Measurements from ENCODE around the gene RARRES1.

Gene RARRES1, protein sequence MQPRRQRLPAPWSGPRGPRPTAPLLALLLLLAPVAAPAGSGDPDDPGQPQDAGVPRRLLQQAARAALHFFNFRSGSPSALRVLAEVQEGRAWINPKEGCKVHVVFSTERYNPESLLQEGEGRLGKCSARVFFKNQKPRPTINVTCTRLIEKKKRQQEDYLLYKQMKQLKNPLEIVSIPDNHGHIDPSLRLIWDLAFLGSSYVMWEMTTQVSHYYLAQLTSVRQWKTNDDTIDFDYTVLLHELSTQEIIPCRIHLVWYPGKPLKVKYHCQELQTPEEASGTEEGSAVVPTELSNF

DNA sequence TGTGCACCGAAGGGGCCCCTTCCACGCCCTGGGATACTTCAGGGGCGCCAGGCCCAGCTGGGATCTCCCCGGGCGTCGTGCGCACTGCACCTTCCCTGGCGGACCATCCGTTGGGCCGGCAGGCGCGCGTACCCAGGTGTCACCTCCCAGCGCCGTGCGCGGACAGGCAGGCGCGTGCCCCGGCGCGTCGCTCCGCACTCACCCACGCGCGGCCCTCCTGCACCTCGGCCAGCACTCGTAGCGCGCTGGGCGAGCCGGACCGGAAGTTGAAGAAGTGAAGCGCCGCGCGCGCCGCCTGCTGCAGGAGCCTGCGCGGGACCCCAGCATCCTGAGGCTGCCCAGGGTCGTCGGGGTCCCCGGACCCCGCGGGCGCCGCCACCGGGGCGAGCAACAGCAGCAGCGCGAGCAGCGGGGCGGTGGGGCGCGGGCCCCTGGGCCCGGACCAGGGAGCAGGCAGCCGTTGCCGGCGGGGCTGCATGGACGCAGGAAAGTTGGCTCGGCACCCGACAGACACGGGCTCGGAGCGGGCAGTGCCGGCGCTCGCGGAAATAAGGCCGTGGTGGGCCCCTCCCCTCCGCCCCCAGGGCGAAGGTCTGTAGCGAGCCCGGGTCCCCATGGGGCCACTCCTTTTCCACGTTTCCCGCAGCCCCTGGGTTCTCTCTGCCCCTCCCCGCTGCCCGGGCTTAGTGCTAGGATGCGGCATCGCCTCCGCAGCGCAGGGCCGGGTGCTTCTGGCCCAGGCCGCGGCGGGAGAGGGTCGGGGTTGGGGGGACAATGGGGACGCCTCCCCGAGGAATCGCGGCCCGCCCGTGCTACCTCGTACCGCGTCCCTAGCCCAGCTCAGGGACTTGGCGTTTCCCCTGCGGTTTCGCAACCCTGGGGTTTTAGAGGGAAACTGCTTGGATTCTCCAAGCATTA lies at the start of gene RARRES1:
RARRES1 (minus strand) TSS at position 520 of the 918 bp plus-strand sequence; CDS start at position 478, 42 bp downstream.
- DNase-seq = no peak

DNA sequence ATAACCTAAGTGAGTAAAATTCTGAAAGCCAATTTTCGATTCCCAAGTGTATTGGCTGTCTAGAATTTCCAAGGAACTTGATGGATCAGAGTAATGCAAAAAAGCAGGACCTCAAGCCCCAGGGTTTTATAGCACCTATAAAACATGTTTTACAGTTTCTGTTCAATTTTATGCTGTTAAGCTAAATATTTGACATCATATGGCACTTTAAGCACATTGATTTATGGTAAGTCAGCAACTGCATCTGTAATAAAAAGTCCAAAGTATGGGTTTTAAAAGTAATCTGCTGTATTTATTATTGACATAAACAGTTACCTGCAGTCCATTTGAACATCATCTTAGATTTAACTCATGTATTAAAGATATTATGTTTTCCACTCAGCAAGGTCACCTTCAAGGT lies 49.6 kb upstream of the RARRES1 start:
- no peak for DNase-seq

DNA sequence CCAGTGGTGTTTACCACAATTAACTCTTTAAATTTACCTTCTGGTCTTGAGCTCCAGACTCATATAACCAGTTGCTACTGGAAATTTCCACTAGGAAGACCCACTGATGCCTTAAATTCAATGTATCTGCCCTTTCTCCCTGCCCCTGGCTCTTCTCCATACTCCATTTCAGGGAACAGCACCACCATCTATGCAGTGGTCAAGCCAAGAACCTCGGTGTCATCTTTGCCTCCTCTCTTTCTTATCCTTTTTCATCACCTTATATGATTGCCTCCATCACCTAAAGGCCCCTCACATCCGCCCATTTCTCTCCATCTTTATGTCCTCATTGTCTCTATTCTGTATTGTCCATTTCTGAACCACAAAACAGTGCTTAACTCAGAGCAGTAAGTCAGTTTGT lies 48.9 kb upstream of the RARRES1 start:
- no peak for DNase-seq

DNA sequence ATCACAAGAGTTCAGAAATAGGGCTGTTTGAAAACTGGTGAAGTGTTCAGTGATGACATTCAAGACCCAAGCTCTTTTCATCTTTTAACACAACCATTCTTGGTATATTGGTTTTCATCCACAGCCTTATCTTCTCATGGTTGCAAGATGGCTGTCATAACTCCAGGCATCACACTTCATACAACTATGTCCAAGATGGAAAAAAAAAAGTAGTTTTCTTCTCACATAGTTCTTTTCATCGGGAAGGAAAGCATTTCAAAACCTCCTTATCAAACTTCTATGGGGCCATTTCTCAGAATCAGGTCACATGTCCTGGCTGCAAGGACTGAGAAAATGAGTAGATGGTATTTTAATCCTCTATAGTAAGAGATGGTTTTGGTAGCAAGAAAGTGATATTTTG lies 48.5 kb upstream of the RARRES1 start:
- no peak for DNase-seq

DNA sequence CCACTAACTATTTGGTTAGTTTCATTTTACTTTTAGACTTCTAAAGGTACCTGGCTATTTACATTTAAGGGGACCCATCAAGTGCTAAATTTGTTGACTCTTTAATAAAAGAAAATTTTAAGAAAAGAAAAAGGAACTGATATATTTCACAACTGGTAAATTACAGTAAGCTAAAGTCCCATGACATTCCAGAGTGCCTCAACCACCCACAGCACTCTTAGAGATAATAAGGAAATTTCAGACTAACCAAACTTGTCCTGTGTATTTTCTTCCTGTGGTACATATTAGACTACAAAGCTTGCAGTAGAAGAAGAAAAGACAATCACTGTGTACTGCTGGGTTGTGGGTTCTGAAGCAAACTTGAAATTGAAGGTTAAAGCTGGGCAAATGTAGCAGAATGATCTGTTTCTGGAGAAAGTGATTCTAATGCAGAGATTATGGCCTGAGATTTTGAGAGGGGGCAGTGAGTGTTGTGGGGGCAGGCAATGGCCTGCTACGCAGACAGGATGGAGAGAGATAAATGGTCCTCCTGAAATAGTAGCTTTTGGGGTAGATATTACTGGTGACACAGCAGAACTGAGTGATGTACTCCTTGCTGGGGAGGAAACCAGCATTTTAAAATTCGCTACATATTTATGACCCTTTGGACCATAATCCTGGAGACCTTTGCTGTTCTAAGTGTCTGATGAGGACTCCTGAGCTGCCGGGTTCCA lies 45.1 kb upstream of the RARRES1 start:
- no peak for DNase-seq

DNA sequence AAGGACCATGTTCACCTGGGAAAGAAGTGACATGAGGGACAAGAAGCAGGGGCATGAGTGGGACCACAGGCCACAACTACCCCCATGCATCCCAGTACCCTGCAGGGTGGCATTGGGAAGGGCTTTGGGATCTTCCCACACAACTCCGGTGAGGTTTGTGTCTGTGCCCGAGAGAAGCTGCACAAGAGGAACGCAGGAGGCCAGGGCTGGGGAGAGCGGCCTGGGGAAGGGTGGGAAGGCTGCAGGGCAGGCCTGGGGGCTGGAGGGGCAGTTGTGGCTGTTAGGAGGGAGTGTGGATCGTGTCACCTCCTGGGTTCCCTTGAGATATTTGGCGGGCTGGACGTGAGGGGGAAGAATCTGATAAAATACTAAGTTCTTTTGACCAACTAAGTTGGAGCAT lies 44.3 kb upstream of the RARRES1 start:
- DNase-seq = no peak

DNA sequence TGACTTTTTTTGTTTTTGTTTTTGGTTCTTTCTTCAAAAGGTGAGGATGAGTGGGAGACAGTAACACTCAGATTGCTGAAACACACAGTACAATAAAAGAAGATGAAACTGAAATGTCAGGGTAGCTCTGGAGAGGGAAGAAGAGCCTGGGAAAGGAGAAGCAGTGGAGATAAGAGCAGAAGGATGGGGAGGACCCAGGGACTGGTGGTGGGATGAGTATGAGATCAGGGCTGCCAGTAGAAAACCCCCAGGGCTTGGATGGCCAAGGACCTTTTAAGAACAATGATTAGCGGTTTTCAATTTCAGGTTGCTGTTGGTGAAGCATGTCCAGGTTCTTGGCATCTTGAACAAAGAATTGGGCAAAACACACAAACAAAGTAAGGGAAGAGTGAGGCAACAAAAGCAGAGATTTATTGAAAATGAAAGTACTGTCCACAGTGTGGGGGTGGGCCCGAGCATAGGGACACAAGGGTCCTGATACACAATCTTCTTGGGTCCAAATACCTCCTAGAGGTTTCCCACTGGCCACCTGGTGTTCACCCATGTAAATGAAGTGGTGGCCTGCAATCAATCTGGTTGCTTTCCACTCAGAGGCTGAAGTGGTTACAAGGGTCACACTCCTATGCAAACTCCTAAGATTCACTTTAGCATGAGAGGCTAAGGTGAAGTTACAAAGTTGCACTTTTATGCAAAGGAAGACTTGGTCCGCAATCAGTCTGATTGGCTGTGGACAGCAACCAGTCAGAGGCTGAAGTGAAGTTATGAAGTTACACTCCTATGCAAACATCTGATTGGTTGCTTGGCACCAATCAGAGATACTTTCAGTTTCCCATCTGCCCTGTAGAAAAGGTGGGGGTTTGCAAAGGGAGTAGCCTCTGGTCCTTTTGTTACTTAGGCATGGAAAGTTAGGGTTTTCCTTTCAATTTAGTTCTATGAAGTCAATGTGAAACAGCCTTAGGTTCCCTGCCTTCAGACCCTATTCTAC lies 43.5 kb upstream of the RARRES1 start:
- no peak for DNase-seq

DNA sequence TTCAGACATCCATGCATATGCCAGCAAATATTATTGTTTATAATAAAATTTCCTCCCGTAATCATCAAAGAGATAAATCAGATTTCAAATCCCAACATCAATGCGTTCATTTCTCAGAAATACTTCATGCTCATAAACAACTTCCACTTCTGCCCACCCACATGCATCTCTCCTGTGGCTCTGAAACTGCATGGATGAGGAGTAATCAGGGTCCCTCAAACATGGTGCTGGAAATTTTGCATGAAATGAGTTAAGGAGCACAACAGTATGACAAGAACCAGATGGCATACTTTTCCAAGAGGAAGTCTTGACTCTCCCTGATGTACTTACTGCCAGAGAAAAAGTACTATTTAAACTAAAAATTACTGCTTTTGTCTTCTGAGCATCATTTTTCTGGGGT lies 42.7 kb upstream of the RARRES1 start:
- no peak for DNase-seq

DNA sequence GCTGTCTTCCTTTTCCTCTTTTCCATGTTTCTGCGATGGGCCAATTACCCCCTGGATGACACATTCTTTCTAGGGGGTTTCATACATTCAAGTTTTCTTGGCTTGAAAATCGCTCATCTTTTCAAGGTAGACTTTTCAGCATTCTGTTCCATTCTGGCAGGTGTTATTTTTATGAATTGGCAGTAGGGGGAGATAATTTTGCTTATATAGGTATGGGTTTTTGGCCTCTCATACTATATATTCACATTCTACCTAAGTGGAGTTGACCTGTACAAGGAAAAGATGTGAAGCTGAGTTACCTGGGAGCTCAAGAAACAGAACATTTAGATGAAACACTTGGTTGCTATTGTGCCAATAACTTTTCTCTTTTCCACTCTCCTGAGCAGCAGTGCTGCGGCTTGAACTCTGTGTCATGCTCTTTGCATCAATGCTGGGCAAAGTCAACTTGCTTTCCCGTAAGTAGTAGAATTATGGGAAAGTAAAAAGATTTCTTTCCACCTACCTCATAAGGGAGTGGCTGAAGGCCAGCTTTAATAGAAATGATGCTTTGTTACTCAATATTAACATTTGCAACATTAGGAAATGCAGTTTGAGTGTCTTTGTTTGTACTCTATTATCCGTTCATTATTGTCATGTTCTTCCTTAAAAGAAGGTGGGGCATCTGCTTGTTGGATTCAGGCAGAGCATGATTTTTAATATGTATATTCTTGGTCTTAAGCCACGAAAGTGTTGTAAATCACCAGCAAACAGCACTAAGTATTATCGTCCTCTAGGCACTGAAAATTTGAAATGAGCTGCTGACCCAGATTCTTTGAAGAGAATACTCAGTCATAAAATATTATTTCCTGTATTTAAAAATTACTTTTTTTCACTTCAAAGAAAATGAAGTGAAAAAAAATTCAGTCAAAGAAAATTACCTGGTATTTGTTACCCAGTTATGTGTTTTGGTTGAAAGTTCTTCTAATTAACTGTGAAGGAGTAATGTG lies 41.9 kb upstream of the RARRES1 start:
- no peak for DNase-seq

DNA sequence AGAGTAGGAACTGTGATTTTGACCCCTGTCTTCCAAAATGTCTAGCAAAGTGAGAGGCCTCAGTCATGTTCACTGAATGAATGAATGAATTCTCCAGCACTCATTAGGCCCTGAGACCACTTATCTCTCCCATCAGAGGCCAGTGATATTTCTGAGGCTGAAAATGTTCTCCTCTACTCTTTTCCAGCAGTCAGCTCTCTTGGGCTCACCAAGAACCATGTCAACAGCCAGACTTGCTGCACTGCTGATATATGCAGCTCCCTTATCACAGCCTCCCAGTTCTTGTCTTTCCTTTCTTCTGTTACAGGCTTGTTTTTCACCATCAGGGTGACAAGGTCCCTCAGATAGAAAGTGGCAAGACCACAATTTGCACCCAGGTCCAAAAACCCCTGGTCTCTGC lies 40.9 kb upstream of the RARRES1 start:
- no peak for DNase-seq

DNA sequence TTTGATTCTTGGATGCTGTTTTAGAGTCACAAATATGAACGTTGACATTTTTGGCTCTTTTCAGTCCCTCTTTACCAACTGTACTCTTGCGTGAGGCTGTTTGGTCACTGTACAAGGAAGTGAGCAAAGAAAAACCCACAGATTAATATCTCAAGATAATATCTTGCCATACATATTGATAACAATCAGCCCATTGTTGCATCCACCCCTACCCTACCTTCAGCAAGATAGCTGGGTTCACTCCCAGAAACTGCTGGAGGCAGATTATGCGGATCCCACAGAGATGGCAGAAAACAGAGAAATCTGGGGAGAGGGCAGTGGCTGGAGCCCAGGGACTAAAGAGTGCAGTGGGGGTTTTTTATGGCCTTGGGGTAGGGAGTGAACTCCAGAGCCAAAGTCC lies 39.7 kb upstream of the RARRES1 start:
- no peak for DNase-seq

DNA sequence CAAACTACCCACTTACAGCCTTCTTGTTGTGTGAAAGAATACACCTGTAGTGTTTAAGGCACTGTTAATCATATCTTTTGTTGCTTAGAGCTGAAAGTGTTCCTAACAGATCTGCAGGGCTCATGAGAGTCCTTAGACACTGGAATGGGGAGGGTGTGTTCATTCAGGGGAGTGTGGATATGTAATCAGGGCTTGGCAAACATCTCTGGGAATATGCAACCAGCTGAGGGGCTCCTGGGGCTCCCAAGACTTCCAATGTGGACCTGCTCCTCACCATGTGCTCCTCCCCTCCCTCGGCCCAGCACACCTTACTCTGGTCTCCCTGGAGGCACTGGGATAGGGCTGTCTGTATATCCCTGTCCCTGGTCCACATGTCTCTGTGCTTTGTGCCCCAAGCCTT lies 39.3 kb upstream of the RARRES1 start:
- DNase-seq = no peak

DNA sequence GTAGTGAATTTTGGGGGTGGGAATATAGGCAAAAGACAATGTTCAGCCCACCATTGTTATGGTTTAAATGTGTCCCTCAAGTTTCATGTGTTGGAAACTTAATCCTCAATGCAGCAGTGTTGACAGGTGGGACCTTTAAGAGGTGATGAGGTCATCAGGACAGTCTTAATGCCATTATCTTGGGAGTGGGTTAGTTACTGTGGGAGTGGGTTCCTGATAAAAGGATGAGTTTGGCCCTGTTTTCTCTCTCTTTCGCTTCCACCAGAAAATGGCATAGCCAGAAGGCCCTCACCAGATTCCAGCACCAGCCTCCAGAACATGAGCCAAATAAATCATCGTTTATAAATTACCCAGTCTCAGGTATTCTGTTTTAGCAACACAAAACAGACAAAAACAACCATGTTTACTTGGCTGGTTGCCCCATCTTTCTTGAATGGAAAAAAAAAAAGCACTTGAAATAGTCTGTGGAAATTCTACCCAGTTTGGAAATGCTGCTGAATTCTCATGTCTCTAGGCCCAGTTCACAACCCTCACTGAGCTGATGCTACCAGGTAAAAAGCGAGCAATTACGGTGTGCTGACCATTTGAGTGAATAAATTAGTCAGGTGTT lies 38.6 kb upstream of the RARRES1 start:
- no peak for DNase-seq

DNA sequence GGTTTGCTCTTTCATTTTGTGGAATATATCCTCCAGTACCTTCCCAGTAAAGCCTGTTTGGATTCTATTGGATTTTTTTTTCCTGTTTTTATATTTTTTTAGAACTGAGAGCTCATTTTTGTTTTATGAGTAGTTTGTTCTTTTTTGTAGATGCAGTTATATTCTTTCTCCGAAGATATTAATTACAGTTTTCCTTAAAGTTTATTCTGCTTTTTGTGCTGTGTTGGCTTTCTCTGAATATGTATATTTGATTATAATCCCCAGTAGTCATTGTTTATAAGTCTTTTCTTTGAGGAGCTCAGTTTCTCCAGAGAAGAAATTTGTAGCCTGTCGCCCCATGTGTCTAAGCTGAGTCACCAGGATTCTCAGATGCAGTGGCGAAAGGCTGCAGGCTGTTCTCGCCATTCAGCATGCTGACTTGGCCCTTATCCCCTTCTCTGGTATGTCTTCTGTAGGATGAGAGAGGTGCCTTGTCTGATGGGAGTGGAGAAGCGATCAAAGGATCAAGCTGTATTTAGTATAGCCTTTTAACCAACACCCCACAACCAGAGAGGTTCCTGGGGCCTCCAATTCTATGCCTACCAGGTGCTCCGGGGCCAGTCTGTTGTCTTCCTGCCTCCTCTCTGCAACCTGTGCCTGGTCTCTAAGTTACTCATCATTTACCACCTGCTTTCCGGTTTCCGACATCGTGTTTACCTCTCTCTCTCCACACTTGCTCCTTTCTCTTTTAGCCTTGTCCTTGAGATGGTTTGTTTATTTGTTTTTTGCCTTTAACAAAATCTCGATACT lies 37.9 kb upstream of the RARRES1 start:
- no peak for DNase-seq

DNA sequence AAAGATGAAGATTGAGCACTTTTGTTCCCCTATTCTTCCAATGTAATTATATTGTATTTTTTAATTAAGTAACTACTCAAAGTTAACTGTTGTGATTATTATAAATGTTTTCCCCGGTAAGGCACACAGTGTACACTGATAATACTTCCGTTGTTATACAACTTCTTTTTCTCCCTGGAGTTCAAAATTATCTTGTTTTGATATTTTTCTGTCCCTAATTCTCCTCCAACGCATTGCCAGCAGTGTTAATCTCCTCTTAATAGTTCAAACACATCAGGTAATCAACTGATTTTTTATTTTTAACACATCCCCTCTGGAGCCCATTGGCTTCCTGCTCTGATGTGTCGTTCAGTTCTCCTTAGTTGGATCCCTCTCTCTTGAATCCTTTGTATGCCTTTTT lies 37.3 kb upstream of the RARRES1 start:
- DNase-seq = no peak

DNA sequence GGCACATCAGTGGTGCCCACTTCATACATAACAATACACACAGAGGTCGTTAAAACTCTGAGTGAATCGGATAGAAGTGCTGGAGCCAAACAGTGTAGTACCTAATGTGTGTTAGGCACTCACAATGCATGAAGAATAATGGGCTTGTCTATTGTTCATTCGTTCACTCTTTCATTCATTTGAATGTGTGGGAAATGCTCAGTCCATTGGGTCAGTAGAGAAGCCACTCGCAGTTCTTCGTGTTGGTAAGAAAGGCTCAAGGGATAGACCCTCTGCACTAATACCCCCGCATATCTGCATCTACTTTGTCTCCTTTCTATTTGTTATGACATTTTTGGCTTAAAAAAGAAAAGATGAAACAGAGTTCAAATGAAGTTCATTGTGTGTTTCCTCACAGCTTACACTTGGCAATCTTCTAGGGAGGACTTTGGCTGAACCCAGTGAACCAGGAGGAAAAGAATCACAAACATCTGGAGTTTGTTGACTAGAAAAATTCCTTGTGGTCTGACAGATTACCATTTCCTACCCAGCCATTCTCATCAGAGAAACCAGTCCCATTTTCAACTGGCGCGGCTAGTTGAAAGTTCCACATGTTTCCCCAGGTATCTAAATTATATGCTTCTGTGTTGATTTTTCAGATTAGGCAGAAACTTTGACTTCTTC lies 36.8 kb upstream of the RARRES1 start:
- no peak for DNase-seq

DNA sequence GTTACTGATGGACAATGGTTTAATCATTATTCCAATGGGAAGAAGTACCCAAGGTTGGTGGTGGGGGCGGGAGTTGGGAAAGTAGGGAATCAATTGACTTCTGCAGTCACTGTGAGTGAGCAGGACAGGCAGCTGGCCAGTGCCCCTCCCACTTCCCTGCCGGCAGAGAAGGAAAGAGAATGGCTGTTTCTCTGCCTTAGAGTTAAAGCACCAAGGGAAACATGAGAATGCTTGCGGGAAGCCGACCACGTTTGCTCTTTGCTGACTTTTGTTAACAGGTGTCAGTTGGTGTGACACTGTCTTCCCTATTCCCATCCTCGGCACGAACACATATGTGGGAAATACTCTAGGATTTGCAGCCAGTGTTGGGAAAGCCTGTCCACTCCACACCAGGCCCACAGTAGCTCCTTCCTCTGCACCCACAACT lies 36.1 kb upstream of the RARRES1 start:
- DNase-seq = no peak

DNA sequence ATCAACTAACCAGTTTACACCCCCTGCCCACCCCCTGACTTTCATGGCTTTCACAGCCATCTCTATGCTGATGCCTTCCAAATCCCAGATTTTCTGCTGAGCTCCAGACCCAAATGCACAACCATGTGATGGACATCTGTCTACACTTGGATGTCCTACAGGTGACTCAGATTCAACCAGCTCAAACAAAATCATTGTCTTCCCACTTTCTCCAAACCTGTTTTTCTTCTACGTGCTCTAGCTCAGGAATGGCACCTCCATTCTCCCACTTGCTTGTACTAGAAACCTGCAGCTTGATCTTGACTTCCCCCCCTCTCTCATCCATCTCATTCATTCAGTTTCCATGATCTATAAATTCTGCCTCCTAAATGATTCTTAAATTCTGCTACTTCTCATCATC lies 34.1 kb upstream of the RARRES1 start:
- DNase-seq = no peak

DNA sequence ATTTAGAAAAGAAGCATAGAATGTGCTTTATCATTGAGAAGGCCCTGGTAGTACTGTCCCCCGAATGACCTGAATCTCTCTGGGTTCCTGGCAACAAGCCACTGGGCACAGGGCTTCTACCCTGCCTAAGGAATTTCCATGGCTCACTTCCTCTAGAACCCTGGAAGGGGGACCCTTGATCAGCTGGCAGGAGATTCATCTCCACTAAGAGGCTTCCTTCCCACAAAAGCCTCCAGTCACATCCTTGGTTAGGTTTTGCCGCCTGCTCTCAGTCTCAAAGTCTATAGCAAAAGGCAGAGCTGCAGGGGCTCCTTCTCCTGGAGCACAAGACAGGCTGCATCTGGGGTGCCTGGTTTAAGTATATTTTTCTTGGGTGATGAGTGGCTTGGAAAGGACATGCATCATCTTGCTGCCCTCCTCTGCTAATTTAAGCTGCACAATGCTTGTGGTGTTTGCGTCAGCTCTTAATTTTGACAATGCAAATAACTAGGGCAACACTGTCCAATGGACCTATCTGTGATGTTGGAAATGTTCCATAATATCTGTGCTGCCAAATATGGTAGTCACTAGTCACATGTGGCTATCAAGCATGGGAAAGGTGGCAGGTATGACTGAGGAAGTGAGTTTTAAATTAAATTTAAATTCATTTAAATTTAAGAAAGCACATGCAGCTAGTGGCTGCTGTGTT lies 33.4 kb upstream of the RARRES1 start:
- no peak for DNase-seq
